HepG2 (cell line): ENCODE data around the gene P2RX7. TPM values are rescaled to one million over a fixed set of nuclear protein-coding genes. Genes with fewer than 3 reads are reported as not detected.

ENCODE experiments used
- ATAC-seq: fragments of 200-7000 bp; cut with Tn5 transposase; 3 replicates; pipeline ENCODE4 v1.9.1; 2020; ENCODE audit warnings: mild to moderate bottlenecking, moderate library complexity
- BruUV-seq: library from RNA; stranded (reverse); fragments of 400-500 nt; replicated peaks from 2 replicates; lab custom pipeline; 2021; lab: Mats Ljungman, UMichigan
- CTCF ChIA-PET: fragments of 300-600 bp; formaldehyde crosslinking; extraction: SDS; loops from one replicate; lab custom pipeline; 2021; ENCODE audit warnings: low total read pairs, inconsistent platforms, low intra/inter-chr PET ratio; lab: Yijun Ruan, JAX
- POLR2A ChIA-PET: fragments of 350-600 bp; sonication (Branson Sonifier 250); formaldehyde crosslinking; loops from one replicate; lab custom pipeline; 2020; ENCODE audit warnings: antibody characterized with exemption, inconsistent platforms; lab: Yijun Ruan, JAX
- DNase-seq: peaks from one replicate; pipeline ENCODE4 v3.0.0-alpha.2; 2015; ENCODE audit warnings: low spot score
- FAIRE-seq: peaks from 3 replicates; lab custom pipeline; 2011; peaks lifted over from hg19 to GRCh38; lab: Jason Lieb, UNC
- H2AFZ ChIP-seq: one replicate; pipeline ENCODE4 v1.6.1; 2011; ENCODE audit warnings: low read length, inconsistent platforms
- H3K27ac ChIP-seq: fragments of 300-600 bp; 3 replicates; pipeline ENCODE4 v1.8.0; 2011; ENCODE audit warnings: mixed run types, mild to moderate bottlenecking, mixed read lengths, low read length, inconsistent platforms; ENCODE audit not compliant: insufficient read depth; ENCODE audit errors: extremely low read length
- H3K27me3 ChIP-seq, 2 experiments: fragments of 200-600 bp in 1 of 2; 2 replicates in 1 of 2; 3 replicates in 1 of 2; pipeline versions ENCODE4 v1.6.0 to v1.8.0; 2011; ENCODE audit warnings: low read length in 2 of 2, mild to moderate bottlenecking in 2 of 2, moderate library complexity in 2 of 2, inconsistent platforms in 1 of 2; ENCODE audit not compliant: insufficient read depth in 2 of 2, control insufficient read depth in 1 of 2
- H3K36me3 ChIP-seq, 2 experiments: fragments of 200-600 bp in 1 of 2; replicated peaks in 1 of 2; 2 replicates in 1 of 2; 3 replicates in 1 of 2; pipeline versions ENCODE4 v1.5.1 to v1.8.0; 2011; ENCODE audit warnings: low read length in 2 of 2, inconsistent platforms in 1 of 2; ENCODE audit not compliant: insufficient read depth in 2 of 2, control insufficient read depth in 1 of 2
- H3K4me1 ChIP-seq: 2 replicates; pipeline ENCODE4 v1.5.1; 2012; ENCODE audit warnings: low read length, inconsistent platforms; ENCODE audit not compliant: insufficient read depth
- H3K4me2 ChIP-seq: 2 replicates; pipeline ENCODE4 v1.6.0; 2011; ENCODE audit warnings: low read depth, low read length, inconsistent platforms
- H3K4me3 ChIP-seq, 3 experiments: fragments of 200-600 bp in 1 of 3; sonication (generic), shearing (Covaris generic) in 1 of 3; replicated peaks in 1 of 3; 2 replicates each; pipeline ENCODE4 v1.5.1; 2011 to 2016; ENCODE audit warnings: low read length in 3 of 3, inconsistent platforms in 2 of 3, low read depth in 2 of 3, mild to moderate bottlenecking in 2 of 3, control low read depth in 1 of 3, mixed read lengths in 1 of 3; ENCODE audit not compliant: insufficient read depth in 1 of 3
- H3K79me2 ChIP-seq: one replicate; pipeline ENCODE4 v1.6.1; 2011; ENCODE audit warnings: low read length, inconsistent platforms; ENCODE audit not compliant: insufficient read depth
- H3K9ac ChIP-seq: 2 replicates; pipeline ENCODE4 v1.6.0; 2011; ENCODE audit warnings: mild to moderate bottlenecking, low read depth, low read length, inconsistent platforms; ENCODE audit not compliant: insufficient read depth
- H3K9me3 ChIP-seq: 2 replicates; pipeline ENCODE4 v1.5.1; 2012; ENCODE audit warnings: mild to moderate bottlenecking, low read length
- H4K20me1 ChIP-seq: 2 replicates; pipeline ENCODE4 v1.6.0; 2011; ENCODE audit warnings: inconsistent platforms, mild to moderate bottlenecking, low read length, moderate library complexity; ENCODE audit not compliant: insufficient read depth
- MIER2 ChIP-seq: IDR thresholded peaks from 2 replicates; pipeline ENCODE4 v1.6.1; 2016; ENCODE audit warnings: missing biosample characterization, missing genetic modification reagents
- REXO4 ChIP-seq: sonication (generic); formaldehyde crosslinking; IDR thresholded peaks from 2 replicates; pipeline ENCODE4 v1.8.0; 2022; ENCODE audit warnings: missing genetic modification reagents, mild to moderate bottlenecking, borderline replicate concordance
- RNF219 ChIP-seq: sonication (generic); formaldehyde crosslinking; IDR thresholded peaks from 2 replicates; pipeline ENCODE4 v1.5.0; 2020; ENCODE audit warnings: mild to moderate bottlenecking, missing genetic modification reagents
- SNAPC5 ChIP-seq: sonication (generic); formaldehyde crosslinking; IDR thresholded peaks from 2 replicates; pipeline ENCODE4 v1.8.1; 2023; ENCODE audit warnings: mild to moderate bottlenecking, missing genetic modification reagents, borderline replicate concordance
- SYNCRIP ChIP-seq: fragments of 200-400 bp; formaldehyde crosslinking; IDR thresholded peaks from 2 replicates; pipeline ENCODE4 v1.6.1; 2018; ENCODE audit warnings: mild to moderate bottlenecking, low read depth, low read length; ENCODE audit not compliant: insufficient read depth
- THRA ChIP-seq: sonication (generic); formaldehyde crosslinking; IDR thresholded peaks from 2 replicates; pipeline ENCODE4 v1.4.0; 2020; ENCODE audit warnings: missing genetic modification reagents, borderline replicate concordance
- WGBS: methylation state at CpG from one replicate; pipeline ENCODE4 v1.1.6; 2017; ENCODE audit warnings: low lambda C conversion rate; 5-methylcytosine and 5-hydroxymethylcytosine counted together
- in situ Hi-C: cut with HindIII; loops from 2 replicates; pipeline ENCODE4 v1.10.0; 2017; ENCODE audit warnings: low pct_unique_long_range_greater_than_20kb; ENCODE audit not compliant: extremely low pct_ligation_motif_present
- intact Hi-C: fragments of 100-400 bp; cut with micrococcal nuclease; formaldehyde crosslinking; loops from one replicate; pipeline ENCODE4 v1.10.0; 2022; ENCODE audit not compliant: unreplicated experiment
- polyA plus RNA-seq, 8 experiments: library from polyadenylated mRNA; depleted of rRNA in 3 of 8; stranded (reverse) in 7 of 8; unstranded in 1 of 8; fragments of >200 nt; fragmentation: Illumina TruSeq in 4 of 8; extraction: Trizol in 4 of 8; gene quantifications; 2 replicates each; pipeline versions ENCODE4 v1.2.1 to v1.2.3, GENCODE V29; 2011 to 2016; ENCODE audit warnings: low read depth in 4 of 8, missing spikeins in 1 of 8, mixed read lengths in 1 of 8; ENCODE audit not compliant: insufficient read depth in 1 of 8
- total RNA-seq, 5 experiments: library from RNA; depleted of rRNA; stranded (reverse); fragments of >200 nt; fragmentation: Illumina TruSeq; extraction: Trizol; gene quantifications; 2 replicates each; pipeline ENCODE4 v1.2.3, GENCODE V29; 2016; ENCODE audit warnings: low read depth in 1 of 5

The P2RX7 gene
- total and polyA plus RNA-seq, 2 of the 13 experiments (the other 11 are each of a cell fraction or from before 2014, with no cell fraction given): 0.13 to 0.73 TPM

- Histone ChIP-seq H3K9me3 (no peaks in the 10 kb centered on the region), H3K4me1 (peaks cover 52% of the 10 kb centered on the region), H3K36me3 (no peaks in the 10 kb centered on the region), H2AFZ (no peak overlapping the region), H3K27me3 (no peaks in the 10 kb centered on the region), H3K4me3 (no peak overlapping the region), H3K79me2 (no peaks in the 10 kb centered on the region), H3K4me2 (no peak overlapping the region), H3K9ac (no peak overlapping the region), H4K20me1 (no peaks in the 10 kb centered on the region), H3K27ac (no peak overlapping the region)
- in situ Hi-C loops (no loop called here), intact Hi-C loops (no loop called here)
- DNase-seq (no peak), ATAC-seq (no peak), FAIRE-seq (no peak)
- ChIA-PET POLR2A (no interaction called here), CTCF (no interaction called here)
- WGBS: 46% methylated on average over 6 of the region's 6 CpGs
- BruUV-seq: no TSS peak
- TF ChIP-seq MIER2 (no peak), REXO4 (CRISPR knock-in tag) (no peak), SYNCRIP (no peak), THRA (CRISPR knock-in tag) (no peak), SNAPC5 (CRISPR knock-in tag) (no peak), RNF219 (no peak)
Measured at GRCh38 chr12:121120323-121120722, 12.4 kb upstream of the P2RX7 start.
